Measurements from ENCODE around the gene NOC4L.

The NOC4L gene

DNA sequence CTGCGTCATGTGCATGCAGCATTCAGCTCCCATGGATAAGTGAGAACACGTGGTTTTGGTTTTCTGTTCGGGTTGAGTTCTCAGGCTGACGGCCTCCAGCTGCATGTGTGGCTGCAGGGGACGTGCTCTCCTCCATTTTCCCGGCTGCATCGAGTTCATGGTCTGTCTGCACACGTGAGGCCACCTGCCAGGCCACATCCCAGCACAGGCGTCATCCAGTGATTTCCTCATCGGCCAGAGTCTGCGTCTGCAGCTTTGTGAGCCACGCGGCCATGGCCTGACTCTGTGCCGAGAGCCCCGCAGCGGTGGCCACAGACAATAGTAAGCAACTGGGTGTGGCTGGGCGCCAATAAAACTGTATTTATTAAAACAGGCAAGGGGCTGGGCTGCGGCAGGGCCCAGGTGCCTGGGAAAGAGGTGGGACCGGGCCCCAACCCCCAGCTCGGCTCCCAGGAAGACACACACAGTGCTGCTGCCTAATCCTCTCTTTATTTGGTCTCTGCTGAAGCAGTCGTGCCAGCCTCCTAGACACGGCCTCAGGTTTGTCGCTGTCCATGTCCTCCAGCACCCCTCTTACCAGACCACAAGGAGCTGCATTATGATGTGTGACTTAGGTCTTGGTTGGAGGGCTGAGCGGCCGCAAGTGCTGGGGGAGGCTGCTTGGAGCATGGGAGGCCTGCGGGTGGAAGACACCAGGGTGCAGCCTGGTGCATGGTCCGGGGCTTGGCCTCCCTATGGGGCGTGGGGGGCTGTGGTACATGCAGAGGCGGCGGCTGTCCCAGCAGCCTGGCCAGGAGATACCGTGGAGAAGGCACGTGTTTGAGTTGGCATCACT, 52.0 kb downstream of the NOC4L start:
- DNase-seq (ENCODE audit: low read depth, low spot score) = no peak

- no peak for DNase-seq (ENCODE audit: low read depth, low spot score)
These were observed 52.7 kb downstream of the NOC4L start for GRCh38 chr12:132196873-132197390.

DNA sequence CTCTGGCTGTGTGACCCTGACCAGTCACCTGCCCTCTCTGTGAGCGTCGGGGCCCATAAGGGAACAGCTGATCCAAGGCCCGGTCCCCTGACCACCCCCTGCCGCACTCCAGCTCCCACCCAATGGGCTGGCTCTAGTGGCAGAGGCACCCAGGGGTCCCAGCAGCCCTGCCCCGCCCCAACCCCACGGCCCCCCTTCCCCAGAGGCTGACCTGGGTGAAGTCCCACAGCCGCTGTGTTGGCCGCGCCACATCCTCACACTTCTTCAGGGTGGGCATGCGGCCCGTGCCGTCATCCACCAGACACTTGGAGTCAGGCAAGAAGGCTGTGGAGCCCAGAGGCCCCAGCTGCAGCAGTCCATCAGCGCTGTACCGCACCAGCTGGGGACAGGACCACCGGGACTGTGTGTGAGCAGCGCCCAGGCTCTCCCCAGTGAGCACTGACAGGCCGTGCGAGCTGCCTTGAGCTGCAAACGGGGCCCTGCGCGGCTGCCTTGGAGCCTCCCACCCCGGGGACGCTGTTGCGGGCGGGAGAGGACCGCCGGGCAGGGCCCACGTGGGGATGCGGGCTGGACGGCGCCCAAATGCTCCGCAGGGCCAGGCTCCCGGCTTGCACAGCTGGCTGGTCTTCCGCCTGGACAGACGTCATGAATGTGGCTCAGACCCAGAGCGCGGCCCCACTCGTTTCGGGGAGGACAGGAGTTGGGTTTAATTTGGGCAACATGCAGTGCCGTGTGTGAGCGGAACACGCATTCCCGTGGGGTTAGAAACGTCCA, 53.5 kb downstream of the NOC4L start:
- DNase-seq (ENCODE audit: low read depth, low spot score) = no peak

- DNase-seq (ENCODE audit: low read depth, low spot score) = no peak
These were observed 54.8 kb downstream of the NOC4L start for GRCh38 chr12:132199101-132199500.

GRCh38 chr12:132199526-132200319, 55.5 kb downstream of the NOC4L start:
- DNase-seq (ENCODE audit: low read depth, low spot score) = no peak

GRCh38 chr12:132200800-132201199, 56.5 kb downstream of the NOC4L start:
- no peak for DNase-seq (ENCODE audit: low read depth, low spot score)

- no peak for DNase-seq (ENCODE audit: low read depth, low spot score)
These were observed 57.3 kb downstream of the NOC4L start for GRCh38 chr12:132201391-132202120.
